K562 (cell line): ENCODE data around the gene MAZ. TPM values are rescaled to one million over a fixed set of nuclear protein-coding genes. Genes with fewer than 3 reads are reported as not detected.
A peak's percentile ranks its signal among the peaks of the same experiment; 100 is the strongest.

Experiments
- ATAC-seq: fragments of 200-7000 bp; cut with Tn5 transposase; 3 replicates; pipeline ENCODE4 v1.9.1; 2020; ENCODE audit warnings: moderate library complexity
- BruUV-seq: library from RNA; stranded (reverse); fragments of 400-500 nt; replicated peaks from 2 replicates; lab custom pipeline; 2021; lab: Mats Ljungman, UMichigan
- CTCF ChIA-PET: fragments of 300-600 bp; formaldehyde crosslinking; extraction: SDS; loops from one replicate; lab custom pipeline; 2021; ENCODE audit warnings: low intra/inter-chr PET ratio; lab: Yijun Ruan, JAX
- POLR2A ChIA-PET: fragments of 300-600, 350-650 bp; sonication (Branson Sonifier 250); formaldehyde crosslinking; extraction: SDS; loops from one replicate; lab custom pipeline; 2021; ENCODE audit warnings: antibody characterized with exemption, inconsistent platforms; lab: Yijun Ruan, JAX
- DNase-seq, 4 experiments: peaks; one replicate each; pipeline versions ENCODE4 v3.0.0 to v3.0.0-alpha.2; 2011 to 2018; ENCODE audit warnings: low spot score in 3 of 4, mixed read lengths in 3 of 4; ENCODE audit errors: extremely low read depth in 1 of 4
- FAIRE-seq: peaks from 2 replicates; lab custom pipeline; 2011; peaks lifted over from hg19 to GRCh38; lab: Jason Lieb, UNC
- H2AFZ ChIP-seq: 2 replicates; pipeline ENCODE4 v1.6.0; 2011; ENCODE audit warnings: low read depth, low read length, control low read depth, inconsistent platforms
- H3K27ac ChIP-seq: fragments of 200-600 bp; 3 replicates; pipeline ENCODE4 v1.8.0; 2011; ENCODE audit warnings: low read depth, mild to moderate bottlenecking, control low read depth, inconsistent platforms, low read length, moderate library complexity, mixed read lengths; ENCODE audit errors: extremely low read depth
- H3K27me3 ChIP-seq, 2 experiments: fragments of 300-600 bp in 1 of 2; 2 replicates in 1 of 2; 3 replicates in 1 of 2; pipeline versions ENCODE4 v1.6.0 to v1.8.0; 2011; ENCODE audit warnings: inconsistent platforms in 2 of 2, low read length in 2 of 2, mild to moderate bottlenecking in 1 of 2, mixed read lengths in 1 of 2, moderate library complexity in 1 of 2; ENCODE audit not compliant: control insufficient read depth in 2 of 2, insufficient read depth in 2 of 2
- H3K36me3 ChIP-seq: fragments of 300-600 bp; 3 replicates; pipeline ENCODE4 v1.8.0; 2011; ENCODE audit warnings: mild to moderate bottlenecking, low read length, inconsistent platforms; ENCODE audit not compliant: control insufficient read depth, insufficient read depth
- H3K4me1 ChIP-seq, 2 experiments: fragments of 200-600 bp in 1 of 2; replicated peaks in 1 of 2; 2 replicates in 1 of 2; 3 replicates in 1 of 2; pipeline versions ENCODE4 v1.5.1 to v1.8.0; 2011; ENCODE audit warnings: inconsistent platforms in 2 of 2, low read length in 2 of 2, mild to moderate bottlenecking in 1 of 2, mixed read lengths in 1 of 2, moderate library complexity in 1 of 2; ENCODE audit not compliant: control insufficient read depth in 2 of 2, insufficient read depth in 2 of 2
- H3K4me2 ChIP-seq: 2 replicates; pipeline ENCODE4 v1.6.1; 2011; ENCODE audit warnings: low read length, control low read depth, inconsistent platforms, mixed read lengths; ENCODE audit not compliant: insufficient read depth
- H3K4me3 ChIP-seq: fragments of 200-600 bp; sonication (generic), shearing (Covaris generic); 2 replicates; pipeline ENCODE4 v1.5.1; 2016; ENCODE audit warnings: control low read depth, inconsistent platforms
- H3K79me2 ChIP-seq: fragments of 200-600 bp; 3 replicates; pipeline ENCODE4 v1.8.0; 2011; ENCODE audit warnings: low read length, inconsistent platforms; ENCODE audit not compliant: control insufficient read depth, insufficient read depth
- H3K9ac ChIP-seq, 2 experiments: 2 replicates each; pipeline versions ENCODE4 v1.6.0 to v1.6.1; 2011; ENCODE audit warnings: low read depth in 2 of 2, low read length in 2 of 2, control low read depth in 1 of 2, inconsistent platforms in 1 of 2, mild to moderate bottlenecking in 1 of 2, mixed read lengths in 1 of 2; ENCODE audit not compliant: insufficient read depth in 1 of 2
- H3K9me1 ChIP-seq: one replicate; pipeline ENCODE4 v1.6.0; 2011; ENCODE audit warnings: inconsistent platforms, mild to moderate bottlenecking, low read length, moderate library complexity; ENCODE audit not compliant: control insufficient read depth, insufficient read depth
- H3K9me3 ChIP-seq: replicated peaks from 2 replicates; pipeline ENCODE4 v1.5.1; 2011; ENCODE audit warnings: low read depth, low read length, inconsistent platforms; ENCODE audit not compliant: control insufficient read depth, insufficient read depth
- H4K20me1 ChIP-seq: replicated peaks from 2 replicates; pipeline ENCODE4 v1.6.1; 2011; ENCODE audit warnings: low read length, inconsistent platforms, mixed read lengths; ENCODE audit not compliant: control insufficient read depth, insufficient read depth
- ADNP ChIP-seq: fragments of 200-800 bp; sonication (Bioruptor generic); IDR thresholded peaks from 2 replicates; pipeline ENCODE4 v1.6.1; 2016; ENCODE audit warnings: missing genetic modification characterization, missing compliant biosample characterization
- CREB1 ChIP-seq, 2 experiments: sonication (generic) in 1 of 2; formaldehyde crosslinking in 1 of 2; IDR thresholded peaks; 2 replicates each; pipeline versions ENCODE4 v1.6.1 to v1.8.0; 2012 to 2022; ENCODE audit warnings: inconsistent platforms in 1 of 2, mild to moderate bottlenecking in 1 of 2, missing genetic modification reagents in 1 of 2, moderate library complexity in 1 of 2
- FOSL1 ChIP-seq: fragments of 200-800 bp; sonication (Bioruptor generic); conservative IDR thresholded peaks from 2 replicates; pipeline ENCODE4 v1.6.1; 2016; ENCODE audit warnings: missing genetic modification characterization, missing compliant biosample characterization
- FOXA3 ChIP-seq, 2 experiments: fragments of 450-650 bp in 1 of 2; sonication (generic) in 1 of 2; formaldehyde crosslinking; IDR thresholded peaks in 1 of 2; conservative IDR thresholded peaks in 1 of 2; 2 replicates each; pipeline versions ENCODE4 v1.4.0 to v1.8.0; 2020 to 2022; ENCODE audit warnings: mild to moderate bottlenecking in 2 of 2, missing genetic modification reagents in 1 of 2
- HNRNPLL ChIP-seq: fragments of 200-400 bp; formaldehyde crosslinking; IDR thresholded peaks from 2 replicates; pipeline ENCODE4 v1.6.1; 2017; ENCODE audit warnings: low read length, low read depth, mild to moderate bottlenecking; ENCODE audit not compliant: poor library complexity, severe bottlenecking
- KDM2B ChIP-seq: fragments of 250-450 bp; sonication (Bioruptor Pico); IDR thresholded peaks from 2 replicates; pipeline ENCODE4 v1.8.0; 2021; ENCODE audit warnings: mild to moderate bottlenecking, moderate library complexity
- KDM5B ChIP-seq: fragments of 200-600 bp; sonication (generic); IDR thresholded peaks from 2 replicates; pipeline ENCODE4 v1.6.1; 2012; ENCODE audit warnings: low read depth, mild to moderate bottlenecking, moderate library complexity, low read length, control low read depth, inconsistent platforms; ENCODE audit not compliant: insufficient replicate concordance
- POU5F1 ChIP-seq: fragments of 150-350 bp; IDR thresholded peaks from 2 replicates; pipeline ENCODE4 v1.6.1; 2014; ENCODE audit warnings: borderline replicate concordance, low read length, low read depth, mild to moderate bottlenecking; ENCODE audit not compliant: partially characterized antibody
- SIN3B ChIP-seq: fragments of 450-650 bp; IDR thresholded peaks from 2 replicates; pipeline ENCODE4 v1.6.1; 2017; ENCODE audit warnings: low read depth, mild to moderate bottlenecking, moderate library complexity
- STAT5B ChIP-seq: fragments of 250-450 bp; sonication (Bioruptor Pico); IDR thresholded peaks from 2 replicates; pipeline ENCODE4 v1.8.0; 2021; ENCODE audit warnings: mild to moderate bottlenecking, inconsistent platforms
- TEAD1 ChIP-seq, 2 experiments: fragments of 450-650 bp in 1 of 2; sonication (generic) in 1 of 2; formaldehyde crosslinking; IDR thresholded peaks; 2 replicates each; pipeline versions ENCODE4 v1.4.0 to v1.8.0; 2020 to 2022; ENCODE audit warnings: mild to moderate bottlenecking in 2 of 2, missing genetic modification reagents in 1 of 2
- ZKSCAN8 ChIP-seq: fragments of 200-800 bp; sonication (Bioruptor generic); IDR thresholded peaks from 2 replicates; pipeline ENCODE4 v1.6.1; 2016; ENCODE audit warnings: missing genetic modification characterization, missing compliant biosample characterization
- WGBS: fragments of 100-300 bp; shearing (Covaris generic); methylation state at CpG from one replicate; pipeline ENCODE4 v1.1.6; 2016; ENCODE audit warnings: low coverage, mixed read lengths; ENCODE audit not compliant: insufficient coverage; ENCODE audit errors: missing lambda C conversion rate; 5-methylcytosine and 5-hydroxymethylcytosine counted together
- in situ Hi-C: fragments of 300-500 bp; cut with MboI; formaldehyde crosslinking; loops from 4 replicates; pipeline ENCODE4 v1.15.0; 2018; ENCODE audit warnings: inconsistent platforms, mixed read lengths
- intact Hi-C: fragments of 100-400 bp; cut with micrococcal nuclease; formaldehyde crosslinking; loops from 2 replicates; pipeline ENCODE4 v1.14.2; 2022
- polyA plus RNA-seq, 8 experiments: library from polyadenylated mRNA; depleted of rRNA in 4 of 8; stranded (reverse) in 5 of 8; unstranded in 3 of 8; fragments of >200 nt; fragmentation: Nextera tagmentation in 2 of 8; fragmentation: Illumina TruSeq in 1 of 8; extraction: Ambion mirVana in 2 of 8; extraction: Trizol in 1 of 8; gene quantifications; 2 replicates each; pipeline versions ENCODE4 v1.2.1 to v1.2.3, GENCODE V29; 2011 to 2014; ENCODE audit warnings: inconsistent platforms in 1 of 8, missing spikeins in 1 of 8
- total RNA-seq, 7 experiments: library from RNA; depleted of rRNA in 6 of 7; stranded (reverse); fragments of >200 nt in 6 of 7; fragmentation: Illumina TruSeq in 2 of 7; extraction: Trizol in 2 of 7; gene quantifications; 2 replicates each; pipeline versions ENCODE4 v1.2.1 to v1.2.3, GENCODE V29; 2011 to 2021; ENCODE audit warnings: low replicate concordance in 1 of 7
- TF ChIP-seq, protein P1 (sequence below): sonication (generic); formaldehyde crosslinking; IDR thresholded peaks from 2 replicates; pipeline ENCODE4 v1.8.0; 2022; ENCODE audit warnings: missing genetic modification reagents, mild to moderate bottlenecking, moderate library complexity, borderline replicate concordance
- TF ChIP-seq, protein P2 (sequence below): sonication (generic); formaldehyde crosslinking; IDR thresholded peaks from 2 replicates; pipeline ENCODE4 v1.4.0; 2020; ENCODE audit warnings: mild to moderate bottlenecking, missing genetic modification reagents
- TF ChIP-seq, protein P3 (sequence below): fragments of 200-800 bp; sonication (Bioruptor generic); IDR thresholded peaks from 2 replicates; pipeline ENCODE4 v1.6.1; 2017; ENCODE audit warnings: missing genetic modification characterization, missing compliant biosample characterization

MAZ gene
- total and polyA plus RNA-seq, 9 of the 15 experiments (the other 6 are each of a cell fraction or from before 2014, with no cell fraction given): 45.4 to 532 (median 250) TPM

DNA sequence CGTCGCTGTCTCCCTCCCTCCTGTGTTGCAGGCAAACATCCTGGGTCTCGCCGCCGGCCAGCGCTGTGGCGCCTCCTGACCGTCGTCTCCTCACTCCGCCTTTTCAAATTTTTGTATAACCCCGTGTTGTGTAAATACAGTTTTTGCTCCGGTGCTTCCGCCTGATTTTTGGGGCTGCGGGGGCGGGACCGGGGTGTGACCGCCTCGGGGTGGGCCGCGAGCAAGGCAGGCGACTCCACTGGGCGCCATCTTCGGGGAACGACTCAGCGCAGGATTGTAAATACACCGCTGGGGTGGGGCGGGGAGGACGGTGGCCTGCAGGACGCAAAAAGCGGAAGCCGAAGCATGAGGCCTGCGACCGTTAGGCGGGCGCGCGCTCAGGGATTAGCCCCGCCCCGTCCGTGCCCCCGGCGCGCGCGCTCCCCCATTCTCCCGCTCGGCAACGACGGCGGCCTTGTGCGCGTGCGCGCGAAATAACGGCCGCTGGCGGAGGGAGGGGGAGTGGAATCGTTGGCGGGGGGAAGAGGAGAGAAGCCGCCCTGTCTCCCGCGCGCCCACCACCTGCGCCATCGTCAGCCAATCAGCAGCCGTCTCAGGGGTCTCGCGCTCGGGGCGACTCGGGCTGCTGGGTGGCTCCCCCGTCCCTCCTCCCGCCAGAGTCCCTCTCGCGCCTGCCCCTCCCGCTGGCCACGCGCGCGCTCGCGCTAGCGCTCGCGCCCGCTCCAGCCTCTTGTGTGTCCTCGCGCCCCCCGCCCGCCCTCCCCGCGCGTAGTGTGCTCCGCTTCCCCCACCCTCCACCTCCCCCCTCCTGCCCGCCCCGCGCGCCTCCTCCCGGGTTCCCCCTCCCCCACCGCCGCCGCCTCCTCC, 864 bp upstream of the MAZ start:
- peak; percentile 92 for FAIRE-seq
- under 1% methylated on average over 45 of the region's 103 CpGs for WGBS
- H3K79me2 ChIP-seq: peaks cover 44% of the 10 kb centered on the region
- no peaks in the 10 kb centered on the region for H3K9me3 ChIP-seq
- peak; percentile 75 for ATAC-seq
- no peaks in the 10 kb centered on the region for H3K27me3 ChIP-seq
- intact Hi-C loops: loop anchor here (1.0 to 2.0 kb wide), 2 partner anchors 15 to 43 kb away; partner anchors contain the start of gene KIF22
- H3K4me1 ChIP-seq: peaks cover 32 to 45% of the 10 kb centered on the region in 2 experiments
- H3K9ac ChIP-seq: peak overlapping the region; percentile 92 to 100
- BruUV-seq: no TSS peak
- peaks cover 17% of the 10 kb centered on the region; the same call in 1 of the 2 replicates for H4K20me1 ChIP-seq
- H3K4me2 ChIP-seq: peak overlapping the region; percentile 90
- ChIA-PET POLR2A (interaction anchor here (1.0 to 6.0 kb wide), 5 partner anchors 11 to 106 kb away, joined by 5 to 114 read pairs (median 8); partner anchors contain the start of genes KIF22 and PAGR1), CTCF (no interaction called here)
- peak overlapping the region; percentile 59 for H3K4me3 ChIP-seq
- H3K9me1 ChIP-seq: no peaks in the 10 kb centered on the region
- peak overlapping the region; percentile 99 for H3K27ac ChIP-seq
- in situ Hi-C loops: no loop called here
- DNase-seq: peak; percentile 81 to 98 (median 88)
- peak overlapping the region; percentile 82 for H2AFZ ChIP-seq
- peaks cover 72% of the 10 kb centered on the region for H3K36me3 ChIP-seq
- TF ChIP-seq ZKSCAN8 (CRISPR knock-in tag): peak; percentile 84
- TF ChIP-seq FOSL1 (tag): peak; percentile 74
- peak; percentile 74 for TF ChIP-seq CREB1 (IDR thresholded peaks at IDR 0.05)
- peak; percentile 65; the same call in 1 of the 2 replicates for TF ChIP-seq CREB1 (CRISPR knock-in tag; IDR thresholded peaks at IDR 0.05)
- TF ChIP-seq, protein P1, sequence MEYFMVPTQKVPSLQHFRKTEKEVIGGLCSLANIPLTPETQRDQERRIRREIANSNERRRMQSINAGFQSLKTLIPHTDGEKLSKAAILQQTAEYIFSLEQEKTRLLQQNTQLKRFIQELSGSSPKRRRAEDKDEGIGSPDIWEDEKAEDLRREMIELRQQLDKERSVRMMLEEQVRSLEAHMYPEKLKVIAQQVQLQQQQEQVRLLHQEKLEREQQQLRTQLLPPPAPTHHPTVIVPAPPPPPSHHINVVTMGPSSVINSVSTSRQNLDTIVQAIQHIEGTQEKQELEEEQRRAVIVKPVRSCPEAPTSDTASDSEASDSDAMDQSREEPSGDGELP (CRISPR knock-in tag): peak; percentile 91
- no peak for TF ChIP-seq STAT5B (CRISPR knock-in tag)
- peak; percentile 66 to 68; a peak in 3 of 4 replicates for TF ChIP-seq FOXA3 (CRISPR knock-in tag; conservative IDR thresholded peaks at IDR 0.05 in 1 of 2, IDR thresholded peaks at IDR 0.05 in 1 of 2)
- peak; percentile 68 to 75 for TF ChIP-seq TEAD1 (CRISPR knock-in tag; IDR thresholded peaks at IDR 0.05)
- TF ChIP-seq, protein P2, sequence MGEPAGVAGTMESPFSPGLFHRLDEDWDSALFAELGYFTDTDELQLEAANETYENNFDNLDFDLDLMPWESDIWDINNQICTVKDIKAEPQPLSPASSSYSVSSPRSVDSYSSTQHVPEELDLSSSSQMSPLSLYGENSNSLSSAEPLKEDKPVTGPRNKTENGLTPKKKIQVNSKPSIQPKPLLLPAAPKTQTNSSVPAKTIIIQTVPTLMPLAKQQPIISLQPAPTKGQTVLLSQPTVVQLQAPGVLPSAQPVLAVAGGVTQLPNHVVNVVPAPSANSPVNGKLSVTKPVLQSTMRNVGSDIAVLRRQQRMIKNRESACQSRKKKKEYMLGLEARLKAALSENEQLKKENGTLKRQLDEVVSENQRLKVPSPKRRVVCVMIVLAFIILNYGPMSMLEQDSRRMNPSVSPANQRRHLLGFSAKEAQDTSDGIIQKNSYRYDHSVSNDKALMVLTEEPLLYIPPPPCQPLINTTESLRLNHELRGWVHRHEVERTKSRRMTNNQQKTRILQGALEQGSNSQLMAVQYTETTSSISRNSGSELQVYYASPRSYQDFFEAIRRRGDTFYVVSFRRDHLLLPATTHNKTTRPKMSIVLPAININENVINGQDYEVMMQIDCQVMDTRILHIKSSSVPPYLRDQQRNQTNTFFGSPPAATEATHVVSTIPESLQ (CRISPR knock-in tag): peak; percentile 70; the same call in 1 of the 2 replicates
- no peak for TF ChIP-seq ADNP (tag)
- peak; percentile 75 for TF ChIP-seq KDM5B
- TF ChIP-seq POU5F1: peak; percentile 93
- peak; percentile 86 for TF ChIP-seq HNRNPLL
- TF ChIP-seq KDM2B (CRISPR knock-in tag): 0 out of 2 replicates have a peak, but pooled peaks have one; percentile 3
- TF ChIP-seq SIN3B: peak; percentile 81
- TF ChIP-seq, protein P3, sequence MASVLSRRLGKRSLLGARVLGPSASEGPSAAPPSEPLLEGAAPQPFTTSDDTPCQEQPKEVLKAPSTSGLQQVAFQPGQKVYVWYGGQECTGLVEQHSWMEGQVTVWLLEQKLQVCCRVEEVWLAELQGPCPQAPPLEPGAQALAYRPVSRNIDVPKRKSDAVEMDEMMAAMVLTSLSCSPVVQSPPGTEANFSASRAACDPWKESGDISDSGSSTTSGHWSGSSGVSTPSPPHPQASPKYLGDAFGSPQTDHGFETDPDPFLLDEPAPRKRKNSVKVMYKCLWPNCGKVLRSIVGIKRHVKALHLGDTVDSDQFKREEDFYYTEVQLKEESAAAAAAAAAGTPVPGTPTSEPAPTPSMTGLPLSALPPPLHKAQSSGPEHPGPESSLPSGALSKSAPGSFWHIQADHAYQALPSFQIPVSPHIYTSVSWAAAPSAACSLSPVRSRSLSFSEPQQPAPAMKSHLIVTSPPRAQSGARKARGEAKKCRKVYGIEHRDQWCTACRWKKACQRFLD (CRISPR knock-in tag): peak; percentile 97
